HG03280 (cell line): ENCODE results near the gene KPNA1.
"Not testable (repeated sequence)": the region's sequence is repeated elsewhere in the genome, so short reads cannot be mapped to it uniquely, and the experiment has no call there.

Source experiments
- ATAC-seq: cut with Tn5 transposase; IDR thresholded peaks from one replicate; pipeline ENCODE4 v1.9.1; 2021; ENCODE audit warnings: mild to moderate bottlenecking, moderate library complexity; ENCODE audit not compliant: unreplicated experiment

KPNA1 gene

DNA sequence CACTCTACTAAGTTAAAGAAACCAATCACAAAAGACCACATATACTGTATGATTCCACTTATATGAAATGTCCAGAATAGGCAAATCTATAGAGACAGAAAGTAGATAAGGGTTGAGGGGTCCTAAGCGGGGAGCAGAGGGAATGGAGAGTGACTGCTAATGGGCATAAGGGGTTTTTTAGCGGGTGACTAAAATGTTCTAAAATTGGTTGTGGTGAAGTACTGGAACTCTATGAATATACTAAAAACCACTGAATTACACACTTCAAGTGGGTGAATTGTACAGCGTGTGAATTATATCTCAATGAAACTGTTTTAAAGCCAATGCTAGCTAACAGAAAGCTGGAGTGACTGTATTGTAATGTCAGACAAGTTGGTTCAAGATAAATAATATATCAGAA lies 33.3 kb downstream of the KPNA1 start:
- ATAC-seq, result no peak

DNA sequence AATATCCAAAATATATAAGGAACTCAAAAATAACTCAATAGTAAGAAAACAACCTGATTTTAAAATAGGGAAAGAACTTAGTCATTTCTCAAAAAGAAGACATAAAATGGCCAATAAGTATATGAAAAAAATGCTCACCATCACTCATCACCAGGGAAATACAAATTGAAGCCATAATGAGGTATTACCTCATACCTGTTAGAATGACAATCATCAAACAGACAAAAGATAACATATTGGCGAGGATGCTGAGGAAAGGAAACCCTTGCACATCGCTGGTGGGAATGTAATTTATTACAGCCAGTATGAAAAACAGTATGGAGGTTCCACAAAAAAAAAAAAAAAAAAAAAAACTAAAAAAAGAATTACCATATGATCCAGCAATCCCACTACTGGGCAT lies 38.2 kb downstream of the KPNA1 start:
- no peak for ATAC-seq

DNA sequence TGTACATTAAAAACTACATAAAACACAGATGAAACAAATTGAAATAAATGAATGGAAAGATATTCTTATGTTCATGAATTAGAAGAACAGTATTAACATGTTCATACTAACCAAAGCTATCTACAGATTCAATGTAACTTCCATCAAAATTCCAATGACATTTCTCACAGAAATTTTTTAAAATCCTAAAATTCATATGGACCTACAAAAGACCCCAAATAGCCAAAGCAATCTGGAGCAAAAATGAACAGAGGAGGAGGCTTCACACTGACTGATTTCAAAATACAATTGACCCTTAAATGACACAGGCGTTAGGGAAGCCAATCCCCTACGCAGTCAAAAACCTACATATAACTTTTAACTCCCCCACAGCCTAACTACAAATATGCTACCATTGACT lies 39.4 kb downstream of the KPNA1 start:
- no peak for ATAC-seq

DNA sequence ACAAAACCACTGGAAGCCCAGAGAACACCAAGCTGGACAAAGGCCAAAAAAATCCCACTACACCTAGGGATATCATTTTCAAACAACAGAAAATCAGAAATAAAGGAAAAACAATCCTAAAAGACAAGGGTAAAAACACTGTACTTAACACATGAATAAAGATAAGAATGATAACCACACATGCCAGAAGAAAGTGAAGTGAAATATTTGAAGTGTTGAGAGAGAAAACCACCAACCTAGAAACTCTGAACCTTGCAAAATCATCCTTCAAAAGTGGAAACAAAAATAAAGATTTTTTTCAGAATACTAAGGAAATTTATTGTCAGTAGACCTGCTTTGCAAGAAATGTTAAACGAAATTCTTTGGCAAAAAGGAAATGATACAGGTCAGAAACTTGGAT lies 45.1 kb downstream of the KPNA1 start:
- ATAC-seq, result no peak

DNA sequence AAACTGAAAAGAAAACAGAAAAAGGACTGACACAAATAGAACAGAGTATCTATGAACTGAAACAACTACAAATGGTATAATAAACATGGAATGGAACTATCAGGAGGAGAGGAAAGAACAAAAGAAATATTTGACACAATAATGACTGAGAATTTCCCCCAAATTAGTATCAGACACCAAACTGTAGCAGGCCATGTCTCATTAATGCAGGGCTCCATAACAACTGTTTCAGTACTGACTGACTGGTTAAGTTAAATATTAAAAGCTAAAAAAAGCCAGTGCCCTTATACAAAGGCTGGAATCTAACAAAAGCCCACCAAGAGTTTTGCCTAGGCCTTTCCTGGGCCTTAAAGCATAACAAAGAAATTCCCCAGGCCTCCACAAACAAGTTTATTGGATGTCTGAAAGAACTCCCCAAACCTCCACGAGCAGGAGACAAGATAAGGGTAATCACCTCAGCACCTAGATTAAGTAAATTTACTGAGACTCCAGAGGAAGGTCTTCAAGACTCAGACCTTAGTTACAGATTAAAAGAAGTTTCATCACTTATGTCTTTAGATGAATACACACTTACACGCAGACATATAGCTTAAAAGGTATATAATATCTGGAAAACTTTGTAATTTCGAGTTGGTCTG lies 45.7 kb downstream of the KPNA1 start:
- ATAC-seq, result no peak

DNA sequence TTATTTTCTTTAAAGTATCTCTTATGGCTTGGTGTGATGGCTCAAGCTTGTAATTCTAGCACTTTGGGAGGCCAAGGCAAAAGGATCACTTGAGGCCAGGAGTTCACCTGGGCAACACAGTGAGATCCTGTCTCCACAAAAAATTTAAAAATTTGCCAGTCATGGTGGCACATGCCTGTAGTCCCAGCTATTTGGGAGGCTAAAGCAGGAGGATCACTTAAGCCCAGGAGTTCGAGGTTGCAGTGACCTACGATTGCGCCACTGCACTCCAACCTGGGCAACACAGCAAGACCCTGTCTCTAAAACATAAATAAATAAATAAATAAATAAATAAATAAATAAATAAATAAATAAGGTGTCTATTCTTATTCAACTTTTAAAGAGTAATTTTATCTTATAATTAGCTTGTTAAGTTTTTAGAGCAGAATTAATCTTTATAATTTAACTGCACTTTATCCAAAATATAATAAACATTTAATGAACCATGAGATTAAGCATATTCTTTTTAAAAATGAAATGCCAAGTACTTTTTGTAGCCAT lies 48.0 kb downstream of the KPNA1 start:
- no peak for ATAC-seq

DNA sequence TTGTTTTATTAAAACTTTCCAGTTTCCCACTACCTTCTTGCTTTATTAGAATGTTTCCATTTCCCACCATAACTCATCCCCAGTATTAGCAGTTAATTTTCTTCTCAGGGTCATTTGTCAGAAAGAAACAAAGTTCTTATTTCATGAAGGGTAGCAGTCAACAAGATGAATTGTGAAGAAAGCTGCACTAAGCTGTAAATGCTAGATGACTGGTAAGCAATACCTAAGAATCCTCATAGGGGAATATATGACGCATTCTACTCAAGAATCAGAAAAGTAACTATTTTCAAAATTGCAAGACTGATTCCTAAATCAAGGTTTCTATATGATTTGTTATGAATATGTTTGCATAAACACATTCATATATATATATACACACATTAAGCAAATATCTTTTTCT lies 50.1 kb downstream of the KPNA1 start:
- no peak for ATAC-seq

DNA sequence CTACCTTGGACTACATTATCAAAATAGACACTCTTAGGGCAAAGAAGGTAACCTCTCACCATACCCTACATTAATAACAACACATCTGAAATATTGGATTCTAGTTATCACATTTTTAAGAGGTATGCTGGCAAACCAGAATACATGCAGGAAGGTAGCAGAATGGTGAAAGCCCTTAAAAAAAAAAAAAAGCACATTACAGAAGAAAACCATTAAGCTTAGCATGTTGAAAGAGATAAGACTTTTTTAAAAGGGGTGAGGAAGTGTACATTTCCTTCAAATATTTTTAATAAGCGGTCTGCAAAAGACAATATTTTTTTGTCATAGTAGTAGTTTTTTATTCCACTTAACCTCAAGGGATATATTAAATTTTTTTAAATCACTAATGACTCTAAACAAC lies 52.3 kb downstream of the KPNA1 start:
- ATAC-seq, result no peak

DNA sequence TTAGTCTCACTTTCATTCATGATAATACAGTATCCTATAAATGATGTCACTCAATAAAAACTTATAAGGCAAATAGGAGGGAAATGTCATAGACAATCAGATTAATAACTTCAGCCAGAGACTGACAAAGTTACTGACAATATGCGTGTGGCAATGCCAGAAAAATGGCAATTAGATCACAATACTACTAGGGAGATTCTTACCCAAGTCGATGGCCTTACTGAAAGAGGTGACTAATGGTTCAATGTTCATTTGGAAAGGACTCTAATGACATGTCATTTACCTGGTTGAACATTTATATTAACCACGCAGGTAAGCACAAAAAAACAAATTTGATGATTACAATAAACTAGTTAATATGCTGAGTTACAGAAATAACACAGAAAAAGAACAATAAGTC lies 52.9 kb downstream of the KPNA1 start:
- no peak for ATAC-seq

DNA sequence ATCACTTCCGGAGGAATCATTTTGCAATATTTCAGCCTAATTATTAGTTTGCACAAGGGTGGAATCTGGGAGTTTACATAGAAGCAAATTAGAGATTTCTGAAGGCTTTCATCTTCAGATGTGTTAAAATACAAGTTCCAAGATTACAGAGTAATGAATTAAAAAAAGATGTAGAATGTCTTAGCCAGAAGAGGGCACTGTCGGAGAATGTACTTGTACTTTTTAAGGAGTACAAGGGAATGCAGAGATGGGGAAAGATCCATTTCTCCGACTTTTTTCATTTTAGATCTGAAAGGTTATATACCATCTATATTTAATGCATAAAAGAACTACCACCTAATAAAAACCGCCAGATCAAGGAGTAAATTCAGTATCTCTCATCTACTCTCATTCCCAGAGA lies 55.7 kb downstream of the KPNA1 start:
- no peak for ATAC-seq

DNA sequence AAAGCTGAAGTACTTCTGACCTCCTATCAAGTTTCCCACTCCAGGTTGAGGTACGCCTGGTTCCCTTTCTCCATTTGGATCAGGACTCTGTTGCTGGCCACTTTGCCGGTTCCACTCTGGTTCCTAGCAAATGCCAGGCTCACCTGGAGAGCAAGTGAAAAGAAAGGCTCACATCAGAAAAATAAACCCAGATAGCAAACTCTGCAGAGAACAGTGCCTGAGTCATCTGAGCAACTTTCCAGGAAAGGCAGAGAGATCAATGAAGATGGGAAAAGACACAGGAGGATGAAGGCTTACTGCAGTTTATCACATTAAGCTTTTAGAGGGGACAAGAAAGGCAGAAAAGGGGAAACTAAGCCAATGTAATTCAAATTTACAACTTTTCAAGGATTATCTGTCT lies 57.0 kb downstream of the KPNA1 start:
- ATAC-seq, result no peak

DNA sequence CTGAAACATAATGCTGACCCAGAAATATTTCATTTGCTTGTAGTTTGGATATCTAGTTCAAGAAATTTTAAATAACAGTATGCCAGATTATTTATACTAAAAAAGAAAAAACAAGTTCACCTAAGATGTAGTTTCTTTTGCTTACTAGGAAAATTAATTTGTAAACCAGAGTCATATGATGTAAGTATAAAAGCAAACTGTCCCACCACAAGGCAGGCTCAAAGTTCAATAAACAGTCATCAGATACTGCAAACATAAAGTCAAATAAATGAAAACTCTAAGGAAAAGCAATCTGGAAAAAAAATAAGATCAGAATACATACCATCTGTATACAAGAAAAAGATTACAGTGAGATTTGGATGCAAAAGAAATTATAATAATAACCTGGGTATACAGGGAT lies 58.7 kb downstream of the KPNA1 start:
- no peak for ATAC-seq

DNA sequence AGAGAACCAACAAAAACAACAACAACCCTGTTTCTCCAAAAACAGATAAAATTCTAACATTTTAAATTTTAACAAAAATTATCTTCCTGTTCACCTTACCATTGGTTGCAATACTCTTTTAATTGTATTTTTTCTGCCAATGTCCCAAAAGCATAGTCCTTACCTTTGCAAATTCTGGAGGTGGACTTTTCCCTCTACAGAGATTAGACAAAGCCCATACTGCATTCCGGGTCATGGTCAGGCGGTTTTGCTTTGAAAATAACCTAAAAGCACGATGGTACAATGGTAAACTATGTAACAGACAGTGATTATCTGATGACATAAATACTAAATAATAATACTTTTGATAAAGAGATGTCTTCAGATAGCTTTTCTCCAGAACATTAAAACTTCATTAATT lies 63.4 kb downstream of the KPNA1 start:
- ATAC-seq, result no peak

DNA sequence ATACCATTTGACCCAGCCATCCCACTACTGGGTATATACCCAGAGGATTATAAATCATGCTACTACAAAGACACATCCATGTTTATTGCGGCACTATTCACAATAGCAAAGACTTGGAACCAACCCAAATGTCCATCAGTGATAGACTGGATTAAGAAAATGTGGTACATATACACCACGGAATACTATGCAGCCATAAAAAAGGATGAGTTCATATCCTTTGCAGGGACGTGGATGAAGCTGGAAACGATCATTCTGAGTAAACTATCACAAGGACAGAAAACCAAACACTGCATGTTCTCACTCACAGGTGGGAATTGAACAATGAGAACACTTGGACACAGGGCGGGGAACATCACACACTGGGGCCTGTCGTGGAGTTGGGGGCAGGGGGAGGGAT lies 66.5 kb downstream of the KPNA1 start:
- ATAC-seq, result not testable (repeated sequence)

DNA sequence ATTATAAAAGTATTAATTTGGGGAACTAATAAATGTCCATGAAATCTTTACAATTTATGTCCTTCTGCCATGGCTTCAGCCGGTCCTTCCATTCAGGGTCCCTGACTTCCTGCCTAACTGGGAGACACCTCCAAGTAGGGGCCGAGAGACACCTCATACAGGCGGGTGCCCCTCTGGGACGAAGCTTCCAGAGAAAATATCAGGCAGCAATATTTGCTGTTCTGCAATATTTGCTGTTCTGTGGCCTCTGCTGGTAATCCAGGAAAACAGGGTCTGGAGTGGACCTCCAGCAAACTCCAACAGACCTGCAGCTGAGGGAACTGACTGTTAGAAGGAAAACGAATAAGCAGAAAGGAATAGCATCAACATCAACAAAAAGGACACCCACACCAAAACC lies 70.2 kb downstream of the KPNA1 start:
- not testable (repeated sequence) for ATAC-seq

DNA sequence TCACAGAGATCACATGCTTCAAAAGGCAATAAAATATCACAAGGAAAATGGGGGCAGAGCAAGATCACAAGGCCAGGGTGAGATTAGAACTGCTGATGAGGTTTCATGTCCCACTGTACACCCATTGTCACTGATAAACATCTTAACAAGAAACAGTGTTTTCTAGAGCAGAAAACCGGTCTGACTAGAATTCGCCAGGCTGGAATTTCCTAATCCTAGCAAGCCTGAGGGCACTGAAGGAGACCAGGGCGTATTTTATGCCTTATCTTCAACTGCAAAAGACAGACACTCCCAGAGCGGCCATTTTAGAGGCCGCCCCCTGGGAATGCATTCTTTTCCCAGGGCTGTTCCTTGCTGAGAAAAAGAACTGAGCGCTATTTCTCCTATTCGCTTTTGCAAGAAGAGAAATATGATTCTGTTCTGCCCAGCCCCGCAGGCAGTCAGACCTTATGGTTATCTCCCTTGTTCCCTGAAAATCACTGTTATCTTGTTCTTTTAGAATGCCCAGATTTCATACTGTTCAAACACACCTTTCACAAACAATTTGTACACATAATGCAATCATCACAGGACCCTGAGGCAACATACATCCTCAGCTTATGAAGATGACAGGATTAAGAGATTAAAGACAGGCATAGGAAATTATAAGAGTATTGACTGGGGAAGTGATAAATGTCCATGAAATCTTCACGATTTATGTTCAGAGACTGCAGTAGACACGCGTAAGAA lies 70.8 kb downstream of the KPNA1 start:
- not testable (repeated sequence) for ATAC-seq

DNA sequence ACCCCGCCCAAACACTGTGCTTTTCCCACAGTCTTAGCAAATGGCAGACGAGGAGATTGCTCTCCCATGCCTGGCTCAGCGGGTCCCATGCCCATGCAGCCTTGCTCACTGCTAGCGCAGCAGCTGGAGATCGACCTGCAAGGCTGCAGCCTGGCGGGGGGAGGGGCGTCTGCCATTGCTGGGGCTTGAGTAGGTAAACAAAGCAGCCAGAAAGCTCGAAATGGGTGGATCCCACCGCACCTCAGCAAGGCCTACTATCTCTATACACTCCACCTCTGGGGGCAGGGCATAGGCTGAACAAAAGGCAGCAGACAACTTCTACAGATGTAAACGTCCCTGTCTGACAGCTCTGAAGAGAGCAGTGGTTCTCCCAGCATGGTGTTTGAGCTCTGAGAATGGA lies 71.6 kb downstream of the KPNA1 start:
- ATAC-seq, result no peak

DNA sequence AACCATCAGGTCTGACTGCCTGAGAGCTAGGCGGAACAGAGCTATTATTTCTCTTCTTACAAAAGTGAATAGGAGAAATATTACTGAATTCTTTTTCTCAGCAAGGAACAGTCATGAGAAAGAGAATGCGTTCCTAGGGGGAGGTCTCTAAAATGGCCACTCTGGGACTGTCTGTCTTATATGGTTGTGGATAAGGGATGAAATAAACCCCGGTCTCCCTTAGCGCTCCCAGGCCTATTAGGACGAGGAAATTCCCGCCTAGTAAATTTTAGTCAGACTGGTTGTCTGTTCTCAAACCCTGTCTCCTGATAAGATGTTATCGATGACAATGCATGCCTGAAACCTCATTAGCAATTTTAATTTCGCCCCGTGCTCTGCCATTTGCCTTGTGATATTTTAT lies 78.8 kb downstream of the KPNA1 start:
- ATAC-seq, result no peak

DNA sequence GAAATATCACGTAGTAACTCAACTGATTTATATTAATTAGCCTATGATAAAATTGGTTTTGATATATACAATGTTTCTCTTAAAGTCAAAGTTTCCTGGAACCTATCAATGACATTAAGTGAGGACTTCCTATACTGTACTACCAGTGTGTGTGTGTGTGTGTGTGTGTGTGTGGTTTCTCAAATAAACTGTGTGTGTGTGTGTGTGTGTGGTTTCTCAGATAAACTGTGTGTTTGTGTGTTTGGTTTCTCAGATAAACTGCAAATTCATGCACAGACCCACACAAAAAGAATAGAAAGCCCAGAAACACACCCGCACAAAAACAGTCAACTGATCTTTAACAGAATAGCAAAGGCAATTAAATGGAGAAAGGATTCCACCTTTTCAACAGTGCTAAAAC lies 84.4 kb downstream of the KPNA1 start:
- ATAC-seq, result no peak

DNA sequence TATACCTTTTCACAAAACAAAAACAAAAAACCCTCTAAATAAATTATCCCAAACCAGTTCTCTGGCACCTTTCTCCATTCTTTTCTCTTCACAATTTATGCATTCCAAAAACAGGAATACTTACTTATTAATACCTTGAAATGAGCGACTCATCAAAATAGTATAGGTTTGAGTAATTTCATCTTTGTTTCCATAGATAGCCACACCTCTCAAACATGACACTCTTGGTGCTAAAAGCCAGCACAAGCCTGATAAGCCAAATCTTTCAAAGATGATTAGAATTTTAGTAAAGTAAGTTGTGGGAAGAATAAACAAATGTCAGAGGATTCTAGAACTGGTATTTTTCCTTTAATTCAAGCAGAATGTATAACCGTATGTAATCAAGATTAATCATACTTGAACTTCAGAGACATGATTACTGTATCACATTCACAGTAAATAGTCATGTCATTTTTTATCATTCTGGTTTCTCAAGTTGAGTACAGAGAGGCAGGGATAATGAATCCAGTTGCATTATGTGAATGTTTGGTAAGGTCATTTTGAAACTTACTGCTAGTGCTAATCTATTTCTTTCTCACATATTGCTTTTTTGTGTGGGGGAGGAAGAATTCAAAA lies 86.8 kb downstream of the KPNA1 start:
- ATAC-seq, result no peak

DNA sequence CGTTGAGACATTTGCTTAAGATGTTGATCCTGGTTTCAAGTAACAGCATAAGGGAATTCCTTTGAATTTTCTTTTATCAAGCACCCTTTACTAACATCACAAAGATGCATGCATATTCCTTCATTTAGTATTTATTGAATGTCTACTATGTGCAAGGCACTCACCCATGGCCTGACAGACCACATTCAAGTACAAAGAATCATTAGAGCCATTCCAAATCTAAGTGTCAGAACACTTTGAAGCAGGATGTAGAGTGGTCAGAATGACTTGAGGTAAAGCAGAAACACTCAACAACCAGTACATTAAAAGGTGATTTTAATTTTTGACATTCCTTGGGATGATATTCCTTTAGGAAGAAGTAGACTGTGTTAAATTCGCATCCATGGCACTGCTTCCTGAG lies 92.9 kb downstream of the KPNA1 start:
- no peak for ATAC-seq

DNA sequence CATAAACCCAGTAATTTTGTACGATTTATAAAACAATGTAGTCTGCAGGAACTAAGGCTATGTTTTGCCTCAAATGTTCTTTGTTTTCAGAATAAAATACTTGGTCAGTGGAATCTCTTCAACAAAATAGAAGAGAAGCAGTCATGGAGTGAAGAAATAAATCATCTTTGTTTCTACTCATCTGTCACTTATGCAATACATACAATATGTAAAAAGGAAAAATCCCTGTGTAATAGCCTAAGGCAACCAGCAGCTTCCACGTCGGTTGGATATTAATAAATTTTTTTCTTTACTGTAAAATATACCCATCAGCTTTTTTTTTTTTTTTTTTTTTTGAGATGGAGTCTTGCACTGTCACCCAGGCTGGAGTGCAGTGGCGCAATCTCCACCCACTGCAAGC lies 93.6 kb downstream of the KPNA1 start:
- no peak for ATAC-seq
